GM12875 (cell line): ENCODE data around the gene METTL1.
"Not testable (repeated sequence)": the region's sequence is repeated elsewhere in the genome, so short reads cannot be mapped to it uniquely, and the experiment has no call there.

Experiments used
- H3K4me3 ChIP-seq: one replicate; pipeline ENCODE4 v1.5.1; 2011; ENCODE audit warnings: low read depth, low read length, control low read depth
- CTCF ChIP-seq: IDR thresholded peaks from 2 replicates; pipeline ENCODE4 v1.5.1; 2011; ENCODE audit warnings: low read depth, mild to moderate bottlenecking, control low read depth, inconsistent platforms, low read length, moderate library complexity, borderline replicate concordance; ENCODE audit not compliant: insufficient read depth

Gene METTL1

GRCh38 chr12:57725851-57726150 is 46.1 kb downstream of the METTL1 start:
- no peak overlapping the region for H3K4me3 ChIP-seq
- TF ChIP-seq CTCF, result no peak

GRCh38 chr12:57724936-57725740 is 46.8 kb downstream of the METTL1 start:
- TF ChIP-seq CTCF, result no peak
- no peak overlapping the region for H3K4me3 ChIP-seq

GRCh38 chr12:57724003-57724935 is 47.6 kb downstream of the METTL1 start:
- TF ChIP-seq CTCF, result no peak
- no peak overlapping the region for H3K4me3 ChIP-seq

DNA sequence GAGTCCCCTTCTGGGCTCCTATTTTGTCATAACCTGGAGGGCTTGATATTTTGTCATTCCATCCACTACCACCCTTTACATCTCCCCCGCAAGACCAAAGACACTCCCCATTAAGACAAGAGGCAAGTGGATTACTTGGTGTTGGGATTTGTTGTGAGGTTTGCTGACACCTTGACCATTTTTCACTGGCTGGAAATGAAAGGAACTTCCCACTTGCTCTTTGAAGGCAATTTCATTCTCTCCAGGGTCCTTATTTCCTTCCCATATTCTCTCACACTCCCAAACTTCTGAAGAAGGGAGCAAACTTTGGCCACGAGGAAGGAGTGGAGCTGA is 48.3 kb downstream of the METTL1 start:
- TF ChIP-seq CTCF, result no peak
- H3K4me3 ChIP-seq, result no peak overlapping the region

- H3K4me3 ChIP-seq, result no peak overlapping the region
- TF ChIP-seq CTCF, result no peak
These were observed 48.9 kb downstream of the METTL1 start for GRCh38 chr12:57722716-57723629.

- H3K4me3 ChIP-seq, result not testable (repeated sequence)
These were observed 49.9 kb downstream of the METTL1 start for GRCh38 chr12:57721846-57722608.
